Measurements from ENCODE around the gene TBC1D3B.

DNA sequence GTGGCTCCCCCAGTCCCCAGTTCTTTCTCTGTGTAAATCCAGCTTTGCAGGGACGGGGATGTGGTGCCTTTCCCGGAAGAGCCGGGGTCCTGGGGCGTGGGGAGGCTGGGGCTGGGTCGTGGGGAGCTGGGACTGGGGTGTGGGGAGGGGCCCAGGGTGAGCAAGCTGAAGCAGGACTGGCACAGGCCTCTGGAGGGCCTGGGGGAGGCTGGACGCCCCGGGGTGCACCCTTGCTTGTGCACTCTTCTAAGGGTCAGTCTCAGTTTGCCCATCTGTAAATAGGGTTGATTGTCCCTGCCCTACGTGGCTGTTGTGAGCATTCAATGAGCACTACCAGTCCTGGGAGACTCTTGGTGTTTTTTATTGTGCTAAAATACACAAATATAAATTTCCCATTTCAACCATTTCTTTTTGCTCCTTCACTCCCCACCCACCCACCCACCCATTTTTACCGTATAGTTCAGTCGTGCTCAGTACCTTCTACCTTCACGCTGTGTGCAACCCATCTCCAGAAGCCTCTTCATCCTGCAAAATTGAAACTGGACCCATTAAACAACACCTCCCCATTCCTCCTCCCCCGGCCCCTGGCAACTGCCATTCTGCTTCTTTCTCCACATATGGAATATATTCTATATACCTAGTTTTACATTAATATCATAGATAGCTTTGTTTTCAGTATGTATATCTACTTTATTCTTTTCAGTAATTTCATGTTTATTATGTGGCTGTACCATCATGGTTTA, 7.8 kb upstream of the TBC1D3B start:
- no peak for TF ChIP-seq POLR2A (IDR thresholded peaks at IDR 0.05; ENCODE audit: low read depth, low read length)
- TF ChIP-seq, protein P1, sequence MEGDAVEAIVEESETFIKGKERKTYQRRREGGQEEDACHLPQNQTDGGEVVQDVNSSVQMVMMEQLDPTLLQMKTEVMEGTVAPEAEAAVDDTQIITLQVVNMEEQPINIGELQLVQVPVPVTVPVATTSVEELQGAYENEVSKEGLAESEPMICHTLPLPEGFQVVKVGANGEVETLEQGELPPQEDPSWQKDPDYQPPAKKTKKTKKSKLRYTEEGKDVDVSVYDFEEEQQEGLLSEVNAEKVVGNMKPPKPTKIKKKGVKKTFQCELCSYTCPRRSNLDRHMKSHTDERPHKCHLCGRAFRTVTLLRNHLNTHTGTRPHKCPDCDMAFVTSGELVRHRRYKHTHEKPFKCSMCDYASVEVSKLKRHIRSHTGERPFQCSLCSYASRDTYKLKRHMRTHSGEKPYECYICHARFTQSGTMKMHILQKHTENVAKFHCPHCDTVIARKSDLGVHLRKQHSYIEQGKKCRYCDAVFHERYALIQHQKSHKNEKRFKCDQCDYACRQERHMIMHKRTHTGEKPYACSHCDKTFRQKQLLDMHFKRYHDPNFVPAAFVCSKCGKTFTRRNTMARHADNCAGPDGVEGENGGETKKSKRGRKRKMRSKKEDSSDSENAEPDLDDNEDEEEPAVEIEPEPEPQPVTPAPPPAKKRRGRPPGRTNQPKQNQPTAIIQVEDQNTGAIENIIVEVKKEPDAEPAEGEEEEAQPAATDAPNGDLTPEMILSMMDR (IDR thresholded peaks at IDR 0.05; ENCODE audit: extremely low read depth in 1 of 2, insufficient read depth in 1 of 2, low read depth in 1 of 2, low read length in 2 of 2), result no peak
- TF ChIP-seq JUN (IDR thresholded peaks at IDR 0.05; ENCODE audit: borderline replicate concordance, insufficient read depth, insufficient read length, low read depth), result no peak
- no peak for TF ChIP-seq EZH2 (IDR thresholded peaks at IDR 0.05; ENCODE audit: borderline replicate concordance, low read depth, low read length, severe bottlenecking)

Measured in endothelial cell of umbilical vein (primary cell).